ENCODE results near the gene KRTAP1-5. TPM values are rescaled to one million over a fixed set of nuclear protein-coding genes. Genes with fewer than 3 reads are reported as not detected.

KRTAP1-5 gene
- total and polyA plus RNA-seq, 2 donors (not counting 3 experiments of a cell fraction or from before 2014, with no cell fraction given) = not detected

DNA sequence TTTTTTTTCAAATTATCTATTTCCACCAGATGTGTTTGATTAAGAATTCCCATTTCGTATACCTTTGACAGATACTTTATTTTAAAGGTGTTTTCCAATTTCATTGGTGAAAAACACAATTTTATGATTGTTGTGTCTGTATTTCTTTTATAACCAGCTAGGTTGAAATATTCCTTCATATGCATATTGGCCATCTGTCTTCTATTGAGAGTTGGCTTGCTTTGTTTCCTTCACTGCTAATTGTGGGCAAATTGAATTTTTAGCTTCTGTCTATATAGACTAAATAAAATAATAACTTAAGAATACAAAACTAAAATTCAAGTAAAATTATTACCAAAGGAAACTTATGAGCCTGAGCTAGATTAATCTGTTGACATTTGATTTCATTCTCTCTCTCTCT lies 31.9 kb downstream of the KRTAP1-5 start:
- Histone ChIP-seq H3K9me1 (replicated peaks; ENCODE audit: control insufficient read depth, extremely low read depth, insufficient read depth, low read length) (no peaks in the 10 kb centered on the region), H3K9ac (replicated peaks; ENCODE audit: extremely low read depth, insufficient read depth, low read length) (no peak overlapping the region), H3K4me1 (ENCODE audit: control insufficient read depth, extremely low read depth, insufficient read depth, low read length) (no peaks in the 10 kb centered on the region), H3K4me2 (ENCODE audit: insufficient read depth, low read length) (no peak overlapping the region), H3K9me3 (replicated peaks; ENCODE audit: control insufficient read depth, insufficient read depth, low read length) (no peaks in the 10 kb centered on the region), H3K36me3 (ENCODE audit: control insufficient read depth in 2 of 2, extremely low read depth in 1 of 2, insufficient read depth in 2 of 2, low read length in 2 of 2) (no peaks in the 10 kb centered on the region), H3K27ac (ENCODE audit: insufficient read depth, low read depth, low read length) (no peak overlapping the region), H2AFZ (ENCODE audit: low read depth, low read length) (no peak overlapping the region), H3K79me2 (ENCODE audit: control insufficient read depth, insufficient read depth, low read length) (no peaks in the 10 kb centered on the region), H4K20me1 (replicated peaks; ENCODE audit: control insufficient read depth, extremely low read depth, insufficient read depth, low read length) (no peaks in the 10 kb centered on the region), H3K27me3 (ENCODE audit: control insufficient read depth in 2 of 2, insufficient read depth in 2 of 2, low read length in 2 of 2) (peaks cover 2 to 3% of the 10 kb centered on the region in 2 experiments), H3K4me3 (replicated peaks in 1 of 3; ENCODE audit: insufficient read depth in 1 of 3, low read depth in 1 of 3, low read length in 3 of 3) (no peak overlapping the region)
- FAIRE-seq (no peak), DNase-seq (ENCODE audit: low read depth, low spot score) (no peak)
- CTCF ChIA-PET = no interaction called here
- TF ChIP-seq POLR2A (IDR thresholded peaks at IDR 0.05; ENCODE audit: low read depth, low read length) (no peak), MYC (IDR thresholded peaks at IDR 0.05; ENCODE audit: low read depth, low read length) (no peak), GATA2 (IDR thresholded peaks at IDR 0.05; ENCODE audit: insufficient read depth, insufficient read length, low read depth, low read length) (no peak), EZH2 (IDR thresholded peaks at IDR 0.05; ENCODE audit: borderline replicate concordance, low read depth, low read length, severe bottlenecking) (no peak)
- TF ChIP-seq, protein P1, sequence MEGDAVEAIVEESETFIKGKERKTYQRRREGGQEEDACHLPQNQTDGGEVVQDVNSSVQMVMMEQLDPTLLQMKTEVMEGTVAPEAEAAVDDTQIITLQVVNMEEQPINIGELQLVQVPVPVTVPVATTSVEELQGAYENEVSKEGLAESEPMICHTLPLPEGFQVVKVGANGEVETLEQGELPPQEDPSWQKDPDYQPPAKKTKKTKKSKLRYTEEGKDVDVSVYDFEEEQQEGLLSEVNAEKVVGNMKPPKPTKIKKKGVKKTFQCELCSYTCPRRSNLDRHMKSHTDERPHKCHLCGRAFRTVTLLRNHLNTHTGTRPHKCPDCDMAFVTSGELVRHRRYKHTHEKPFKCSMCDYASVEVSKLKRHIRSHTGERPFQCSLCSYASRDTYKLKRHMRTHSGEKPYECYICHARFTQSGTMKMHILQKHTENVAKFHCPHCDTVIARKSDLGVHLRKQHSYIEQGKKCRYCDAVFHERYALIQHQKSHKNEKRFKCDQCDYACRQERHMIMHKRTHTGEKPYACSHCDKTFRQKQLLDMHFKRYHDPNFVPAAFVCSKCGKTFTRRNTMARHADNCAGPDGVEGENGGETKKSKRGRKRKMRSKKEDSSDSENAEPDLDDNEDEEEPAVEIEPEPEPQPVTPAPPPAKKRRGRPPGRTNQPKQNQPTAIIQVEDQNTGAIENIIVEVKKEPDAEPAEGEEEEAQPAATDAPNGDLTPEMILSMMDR (IDR thresholded peaks at IDR 0.05; ENCODE audit: extremely low read depth in 1 of 2, insufficient read depth in 1 of 2, low read depth in 1 of 2, low read length in 2 of 2) = no peak
- POLR2A ChIA-PET = no interaction called here
- intact Hi-C loops (cut with micrococcal nuclease) (no loop called here), dilution Hi-C loops (cut with MboI; ENCODE audit: extremely low pct_ligation_motif_present, low sequenced_read_pairs) (no loop called here)
- no TSS peak for BruUV-seq (replicated peaks)

GRCh38 chr17:40993839-40994238 lies 33.2 kb downstream of the KRTAP1-5 start, which contains the start of gene KRTAP3-3:
Gene KRTAP3-3 (minus strand): TSS chr17:40994164. CDS start chr17:40994097, 67 bp downstream.
- H3K36me3 ChIP-seq (ENCODE audit: control insufficient read depth in 2 of 2, extremely low read depth in 1 of 2, insufficient read depth in 2 of 2, low read length in 2 of 2) = no peaks in the 10 kb centered on the region
- DNase-seq (ENCODE audit: low read depth, low spot score) (no peak), FAIRE-seq (no peak)
- dilution Hi-C loops (cut with MboI; ENCODE audit: extremely low pct_ligation_motif_present, low sequenced_read_pairs) (no loop called here), intact Hi-C loops (cut with micrococcal nuclease) (no loop called here)
- ChIA-PET POLR2A (no interaction called here), CTCF (interaction anchor here (1.4 kb wide), 1 partner anchor 30 kb away, joined by 3 read pairs; no protein-coding TSS in a partner anchor)
- no peak within 1 kb of the TSS for H3K27ac ChIP-seq (ENCODE audit: insufficient read depth, low read depth, low read length)
- no peaks in the 10 kb centered on the region for H3K9me3 ChIP-seq (replicated peaks; ENCODE audit: control insufficient read depth, insufficient read depth, low read length)
- peaks cover 2 to 3% of the 10 kb centered on the region in 2 experiments for H3K27me3 ChIP-seq (ENCODE audit: control insufficient read depth in 2 of 2, insufficient read depth in 2 of 2, low read length in 2 of 2)
- H3K4me1 ChIP-seq (ENCODE audit: control insufficient read depth, extremely low read depth, insufficient read depth, low read length) = no peaks in the 10 kb centered on the region
- H2AFZ ChIP-seq (ENCODE audit: low read depth, low read length) = no peak within 1 kb of the TSS
- H3K4me3 ChIP-seq (replicated peaks in 1 of 3; ENCODE audit: insufficient read depth in 1 of 3, low read depth in 1 of 3, low read length in 3 of 3) = no peak within 1 kb of the TSS
- H3K9me1 ChIP-seq (replicated peaks; ENCODE audit: control insufficient read depth, extremely low read depth, insufficient read depth, low read length) = no peaks in the 10 kb centered on the region
- no peak for TF ChIP-seq POLR2A (IDR thresholded peaks at IDR 0.05; ENCODE audit: low read depth, low read length)
- no peak for TF ChIP-seq FOS (IDR thresholded peaks at IDR 0.05; ENCODE audit: borderline replicate concordance, insufficient read depth, low read length)
- no peak for TF ChIP-seq EZH2 (IDR thresholded peaks at IDR 0.05; ENCODE audit: borderline replicate concordance, low read depth, low read length, severe bottlenecking)
- TF ChIP-seq, protein P1 (IDR thresholded peaks at IDR 0.05; ENCODE audit: extremely low read depth in 1 of 2, insufficient read depth in 1 of 2, low read depth in 1 of 2, low read length in 2 of 2) = no peak
- no peak for TF ChIP-seq MYC (IDR thresholded peaks at IDR 0.05; ENCODE audit: low read depth, low read length)
- TF ChIP-seq GATA2 (IDR thresholded peaks at IDR 0.05; ENCODE audit: insufficient read depth, insufficient read length, low read depth, low read length) = no peak
- TF ChIP-seq JUN (IDR thresholded peaks at IDR 0.05; ENCODE audit: borderline replicate concordance, insufficient read depth, insufficient read length, low read depth) = no peak
- TF ChIP-seq MAX (IDR thresholded peaks at IDR 0.05; ENCODE audit: insufficient read depth, insufficient read length) = no peak
- no peak for TF ChIP-seq POLR2AphosphoS5 (IDR thresholded peaks at IDR 0.05; ENCODE audit: insufficient read depth, low read depth, low read length)
- H3K4me2 ChIP-seq (ENCODE audit: insufficient read depth, low read length) = no peak within 1 kb of the TSS
- no peaks in the 10 kb centered on the region for H4K20me1 ChIP-seq (replicated peaks; ENCODE audit: control insufficient read depth, extremely low read depth, insufficient read depth, low read length)
- no TSS peak for BruUV-seq (replicated peaks)
- no peaks in the 10 kb centered on the region for H3K79me2 ChIP-seq (ENCODE audit: control insufficient read depth, insufficient read depth, low read length)
- no peak within 1 kb of the TSS for H3K9ac ChIP-seq (replicated peaks; ENCODE audit: extremely low read depth, insufficient read depth, low read length)

Data from endothelial cell of umbilical vein (primary cell).